Fibroblast of lung (primary cell): Measurements from ENCODE around the gene INMT. TPM values are rescaled to one million over a fixed set of nuclear protein-coding genes. Genes with fewer than 3 reads are reported as not detected.

Experiments used
- DNase-seq, 2 donors: peaks; one replicate each; pipeline versions ENCODE4 v3.0.0 to v3.0.0-alpha.2; 2010; ENCODE audit warnings: low read depth in 2 of 2
- H2AFZ ChIP-seq: 2 replicates; pipeline ENCODE4 v1.5.1; 2012; ENCODE audit warnings: low read length, control low read depth, inconsistent platforms
- H3K27ac ChIP-seq: 2 replicates; pipeline ENCODE4 v1.5.1; 2011; ENCODE audit warnings: low read length, control low read depth; ENCODE audit not compliant: insufficient read depth
- H3K27me3 ChIP-seq: 2 replicates; pipeline ENCODE4 v1.5.1; 2011; ENCODE audit warnings: mild to moderate bottlenecking, low read length; ENCODE audit not compliant: control insufficient read depth, insufficient read depth
- H3K36me3 ChIP-seq: 2 replicates; pipeline ENCODE4 v1.5.1; 2011; ENCODE audit warnings: low read length; ENCODE audit not compliant: control insufficient read depth, insufficient read depth
- H3K4me1 ChIP-seq: 2 replicates; pipeline ENCODE4 v1.5.1; 2011; ENCODE audit warnings: low read length; ENCODE audit not compliant: control insufficient read depth, insufficient read depth; ENCODE audit errors: extremely low read depth
- H3K4me2 ChIP-seq: 2 replicates; pipeline ENCODE4 v1.5.1; 2011; ENCODE audit warnings: low read length, control low read depth; ENCODE audit not compliant: insufficient read depth; ENCODE audit errors: extremely low read depth
- H3K4me3 ChIP-seq, 4 experiments: fragments of 200-600 bp in 1 of 4; sonication (generic) in 1 of 4; replicated peaks in 1 of 4; 2 replicates each; pipeline ENCODE4 v1.5.1; 2011 to 2016; ENCODE audit warnings: low read length in 4 of 4, low read depth in 3 of 4, mild to moderate bottlenecking in 3 of 4, control low read depth in 2 of 4, inconsistent platforms in 1 of 4, mixed read lengths in 1 of 4; ENCODE audit not compliant: insufficient read depth in 1 of 4; ENCODE audit errors: control extremely low read depth in 1 of 4
- H3K79me2 ChIP-seq: 2 replicates; pipeline ENCODE4 v1.5.1; 2012; ENCODE audit warnings: mild to moderate bottlenecking, low read length, inconsistent platforms; ENCODE audit not compliant: control insufficient read depth, insufficient read depth
- H3K9ac ChIP-seq: 2 replicates; pipeline ENCODE4 v1.5.1; 2011; ENCODE audit warnings: mild to moderate bottlenecking, low read length, control low read depth; ENCODE audit not compliant: insufficient read depth
- H3K9me3 ChIP-seq: 2 replicates; pipeline ENCODE4 v1.5.1; 2012; ENCODE audit warnings: low read depth, low read length; ENCODE audit not compliant: control insufficient read depth, insufficient read depth
- H4K20me1 ChIP-seq: 2 replicates; pipeline ENCODE4 v1.5.1; 2011; ENCODE audit warnings: low read length; ENCODE audit not compliant: control insufficient read depth, insufficient read depth; ENCODE audit errors: extremely low read depth
- EZH2 ChIP-seq: IDR thresholded peaks from 2 replicates; pipeline ENCODE4 v1.5.1; 2012; ENCODE audit warnings: low read length, control low read depth, mild to moderate bottlenecking; ENCODE audit errors: missing control alignments
- polyA minus RNA-seq: library from RNA; depleted of rRNA, polyadenylated mRNA; stranded (reverse); fragments of >200 nt; gene quantifications from 2 replicates; pipeline ENCODE4 v1.2.3, GENCODE V29; 2011; ENCODE audit warnings: low replicate concordance
- polyA plus RNA-seq, 2 donors: library from polyadenylated mRNA; depleted of rRNA in 1 of 2; stranded (reverse) in 1 of 2; unstranded in 1 of 2; fragments of >200 nt; gene quantifications; 2 replicates each; pipeline ENCODE4 v1.2.1, GENCODE V29; 2011 to 2012; ENCODE audit warnings: missing spikeins in 1 of 2
- total RNA-seq: library from RNA; depleted of rRNA; stranded (reverse); fragments of >200 nt; gene quantifications from 2 replicates; pipeline ENCODE4 v1.2.1, GENCODE V29; 2014
- TF ChIP-seq, protein P1 (sequence below), 2 donors: IDR thresholded peaks in 1 of 2; conservative IDR thresholded peaks in 1 of 2; 1 replicate in 1 of 2; 2 replicates in 1 of 2; pipeline ENCODE4 v1.5.1; 2011 to 2012; ENCODE audit warnings: low read length in 2 of 2, control low read depth in 1 of 2, inconsistent platforms in 1 of 2, low read depth in 1 of 2, mild to moderate bottlenecking in 1 of 2

Gene INMT
- total RNA-seq = 17.5 and 75.8 TPM in 2 replicates
- polyA plus RNA-seq = 37.0 and 237 TPM in 2 replicates
- 26.5 and 169 TPM in 2 replicates for polyA plus RNA-seq (2012)
- 26.1 and 211 TPM in 2 replicates for polyA minus RNA-seq

DNA sequence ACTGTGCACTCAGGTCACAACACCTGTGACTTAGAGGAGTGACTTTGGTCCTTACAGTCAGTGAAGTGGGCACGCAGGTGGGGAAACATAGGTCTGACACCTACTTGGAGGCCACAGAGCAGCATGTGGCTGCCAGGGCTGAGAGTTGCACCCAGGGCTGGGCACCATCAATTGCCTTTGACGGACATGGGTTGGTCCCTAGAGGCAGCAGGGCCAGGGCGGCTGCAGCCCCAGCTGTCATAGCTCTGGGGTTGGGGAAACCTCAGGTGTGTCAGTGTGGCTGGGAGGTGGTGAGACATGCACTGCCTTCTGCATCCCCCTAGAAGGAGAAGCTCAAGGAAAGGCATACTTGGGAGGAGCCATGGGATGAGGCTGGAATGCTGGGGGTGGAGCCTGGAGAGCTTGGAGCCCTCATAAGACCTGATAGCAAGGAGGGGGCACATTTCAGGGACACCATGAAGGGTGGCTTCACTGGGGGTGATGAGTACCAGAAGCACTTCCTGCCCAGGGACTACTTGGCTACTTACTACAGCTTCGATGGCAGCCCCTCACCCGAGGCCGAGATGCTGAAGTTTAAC is at the start of gene INMT:
Gene INMT (plus strand): TSS at position 440 of the 578 bp plus-strand sequence. CDS start 16 bp downstream, at position 456.
- H3K9me3 ChIP-seq = no peaks in the 10 kb centered on the region
- DNase-seq = no peak
- peak within 1 kb of the TSS; percentile 83 for H3K27ac ChIP-seq
- H3K4me3 ChIP-seq = peak within 1 kb of the TSS in 3 of 4 experiments; percentile 42 to 56 (median 56)
- peaks cover 27% of the 10 kb centered on the region for H3K4me1 ChIP-seq
- peaks cover 12% of the 10 kb centered on the region for H3K36me3 ChIP-seq
- no peaks in the 10 kb centered on the region for H4K20me1 ChIP-seq
- H3K9ac ChIP-seq = peak within 1 kb of the TSS; percentile 64
- H2AFZ ChIP-seq = no peak within 1 kb of the TSS
- H3K27me3 ChIP-seq = no peaks in the 10 kb centered on the region
- peak within 1 kb of the TSS; percentile 79 for H3K4me2 ChIP-seq
- TF ChIP-seq, protein P1, sequence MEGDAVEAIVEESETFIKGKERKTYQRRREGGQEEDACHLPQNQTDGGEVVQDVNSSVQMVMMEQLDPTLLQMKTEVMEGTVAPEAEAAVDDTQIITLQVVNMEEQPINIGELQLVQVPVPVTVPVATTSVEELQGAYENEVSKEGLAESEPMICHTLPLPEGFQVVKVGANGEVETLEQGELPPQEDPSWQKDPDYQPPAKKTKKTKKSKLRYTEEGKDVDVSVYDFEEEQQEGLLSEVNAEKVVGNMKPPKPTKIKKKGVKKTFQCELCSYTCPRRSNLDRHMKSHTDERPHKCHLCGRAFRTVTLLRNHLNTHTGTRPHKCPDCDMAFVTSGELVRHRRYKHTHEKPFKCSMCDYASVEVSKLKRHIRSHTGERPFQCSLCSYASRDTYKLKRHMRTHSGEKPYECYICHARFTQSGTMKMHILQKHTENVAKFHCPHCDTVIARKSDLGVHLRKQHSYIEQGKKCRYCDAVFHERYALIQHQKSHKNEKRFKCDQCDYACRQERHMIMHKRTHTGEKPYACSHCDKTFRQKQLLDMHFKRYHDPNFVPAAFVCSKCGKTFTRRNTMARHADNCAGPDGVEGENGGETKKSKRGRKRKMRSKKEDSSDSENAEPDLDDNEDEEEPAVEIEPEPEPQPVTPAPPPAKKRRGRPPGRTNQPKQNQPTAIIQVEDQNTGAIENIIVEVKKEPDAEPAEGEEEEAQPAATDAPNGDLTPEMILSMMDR (conservative IDR thresholded peaks at IDR 0.05 in 1 of 2, IDR thresholded peaks at IDR 0.05 in 1 of 2; ENCODE audit: low read depth in 1 of 2, low read length in 2 of 2) = no peak
- no peak for TF ChIP-seq EZH2
- H3K79me2 ChIP-seq = peaks cover 20% of the 10 kb centered on the region

DNA sequence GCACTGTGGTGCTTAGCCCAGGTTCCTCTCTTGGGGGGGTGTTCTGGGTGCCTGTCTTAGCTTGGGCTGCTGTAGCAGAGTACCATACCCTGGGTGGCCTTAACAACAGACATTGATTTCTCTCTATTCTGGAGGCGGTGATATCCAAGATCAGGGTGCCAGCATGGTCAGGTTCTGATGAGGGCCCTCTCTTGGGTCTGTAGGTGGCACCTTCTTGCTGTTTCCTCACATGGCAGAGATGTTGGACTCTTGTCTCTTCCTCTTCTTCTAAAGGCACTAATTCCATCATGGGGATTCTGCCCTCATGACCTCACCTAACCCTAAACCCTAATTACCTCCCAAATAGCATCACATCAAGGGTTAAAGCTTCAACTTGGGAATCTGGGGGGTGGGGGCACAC is 49.7 kb upstream of the INMT start:
- Histone ChIP-seq H3K4me2 (no peak overlapping the region), H3K9me3 (no peaks in the 10 kb centered on the region), H2AFZ (no peak overlapping the region), H3K79me2 (no peaks in the 10 kb centered on the region), H4K20me1 (no peaks in the 10 kb centered on the region), H3K9ac (no peak overlapping the region), H3K4me3 (no peak overlapping the region), H3K27me3 (peaks cover 9% of the 10 kb centered on the region), H3K4me1 (no peaks in the 10 kb centered on the region), H3K27ac (no peak overlapping the region), H3K36me3 (no peaks in the 10 kb centered on the region)
- TF ChIP-seq, protein P1 (conservative IDR thresholded peaks at IDR 0.05 in 1 of 2, IDR thresholded peaks at IDR 0.05 in 1 of 2; ENCODE audit: low read depth in 1 of 2, low read length in 2 of 2) = no peak
- TF ChIP-seq EZH2 = no peak
- no peak for DNase-seq

GRCh38 chr7:30703756-30704155 is 48.2 kb upstream of the INMT start:
- no peak overlapping the region for H3K4me3 ChIP-seq
- H3K9ac ChIP-seq = no peak overlapping the region
- no peaks in the 10 kb centered on the region for H4K20me1 ChIP-seq
- H3K27ac ChIP-seq = no peak overlapping the region
- peaks cover 9% of the 10 kb centered on the region for H3K27me3 ChIP-seq
- no peak overlapping the region for H2AFZ ChIP-seq
- TF ChIP-seq EZH2 = no peak
- TF ChIP-seq, protein P1 (conservative IDR thresholded peaks at IDR 0.05 in 1 of 2, IDR thresholded peaks at IDR 0.05 in 1 of 2; ENCODE audit: low read depth in 1 of 2, low read length in 2 of 2) = no peak
- no peak for DNase-seq
- H3K36me3 ChIP-seq = no peaks in the 10 kb centered on the region
- no peaks in the 10 kb centered on the region for H3K79me2 ChIP-seq
- no peaks in the 10 kb centered on the region for H3K4me1 ChIP-seq
- H3K9me3 ChIP-seq = no peaks in the 10 kb centered on the region
- no peak overlapping the region for H3K4me2 ChIP-seq
